GM19452 (cell line): ENCODE data around the gene GPT2.

Source experiments
- ATAC-seq: cut with Tn5 transposase; IDR thresholded peaks from one replicate; pipeline ENCODE4 v1.9.1; 2021; ENCODE audit not compliant: unreplicated experiment

The GPT2 gene

DNA sequence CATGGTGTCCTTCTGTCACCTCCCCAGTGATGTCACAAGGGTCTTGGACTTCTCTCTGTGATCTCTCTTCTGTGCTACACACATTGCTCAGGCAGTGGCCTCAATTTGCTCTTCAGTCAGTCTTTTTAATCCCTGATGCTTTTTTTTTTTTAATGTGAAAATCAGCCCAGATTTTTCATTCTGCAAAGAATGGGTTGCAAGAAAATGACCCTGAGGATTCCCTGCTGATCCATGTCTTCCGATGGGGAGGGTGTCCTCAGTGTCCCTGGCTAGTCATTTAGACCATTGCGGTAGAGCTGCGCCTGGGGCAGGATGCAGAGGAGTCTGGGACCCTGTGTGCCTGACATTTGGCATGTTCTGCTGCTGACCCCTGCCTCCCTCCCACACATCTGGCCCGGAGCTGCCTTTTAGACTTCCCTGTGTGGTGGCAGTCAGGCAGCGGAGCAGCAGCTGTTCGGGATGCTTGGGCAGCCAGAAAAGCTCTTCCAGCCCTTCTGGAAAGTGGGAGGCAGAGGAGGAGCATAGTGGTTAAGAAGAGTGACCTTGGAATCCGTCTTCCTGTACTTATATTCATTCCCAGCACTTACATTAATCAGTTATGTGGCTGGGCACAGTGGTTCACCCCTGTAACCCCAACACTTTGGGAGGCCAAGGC lies 12.3 kb downstream of the GPT2 start:
- ATAC-seq = no peak

DNA sequence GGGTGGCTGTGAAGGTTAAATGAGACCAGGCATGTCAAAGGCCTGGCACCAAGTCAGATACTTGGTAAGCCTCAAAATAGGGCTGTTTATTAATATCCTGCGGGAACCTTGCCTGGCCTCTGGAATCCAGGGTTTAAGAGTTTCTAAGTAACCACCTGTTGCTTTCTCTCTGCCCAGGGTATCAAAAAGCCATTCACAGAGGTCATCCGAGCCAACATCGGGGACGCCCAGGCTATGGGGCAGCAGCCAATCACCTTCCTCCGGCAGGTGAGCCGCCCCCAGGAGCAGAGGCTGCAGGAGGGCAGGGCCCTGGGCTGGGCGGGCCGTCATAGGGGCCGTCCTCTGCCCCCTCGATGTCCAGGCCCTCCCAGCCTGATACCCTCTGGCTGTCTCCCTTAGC lies 13.3 kb downstream of the GPT2 start:
- no peak for ATAC-seq

DNA sequence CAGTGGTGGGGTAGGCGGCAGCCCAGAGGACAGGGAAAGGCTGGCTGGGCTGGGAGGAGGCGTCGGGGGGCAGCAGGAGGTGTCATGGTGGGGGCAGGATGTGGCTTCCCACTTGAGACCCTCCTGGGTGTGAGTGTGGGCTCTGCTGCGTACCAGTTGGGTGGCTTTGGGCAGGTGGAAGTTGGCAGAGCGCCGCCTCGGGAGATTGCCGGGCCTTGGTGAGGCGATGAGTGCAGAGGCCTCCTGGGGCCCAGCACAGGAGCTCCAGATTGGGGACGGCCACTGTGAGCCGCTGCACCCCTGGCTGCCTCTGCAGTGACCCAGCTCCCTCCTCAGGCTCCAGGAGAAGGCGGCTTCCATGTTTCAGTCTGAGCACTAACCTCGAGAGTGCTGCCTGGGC lies 13.8 kb downstream of the GPT2 start:
- no peak for ATAC-seq

DNA sequence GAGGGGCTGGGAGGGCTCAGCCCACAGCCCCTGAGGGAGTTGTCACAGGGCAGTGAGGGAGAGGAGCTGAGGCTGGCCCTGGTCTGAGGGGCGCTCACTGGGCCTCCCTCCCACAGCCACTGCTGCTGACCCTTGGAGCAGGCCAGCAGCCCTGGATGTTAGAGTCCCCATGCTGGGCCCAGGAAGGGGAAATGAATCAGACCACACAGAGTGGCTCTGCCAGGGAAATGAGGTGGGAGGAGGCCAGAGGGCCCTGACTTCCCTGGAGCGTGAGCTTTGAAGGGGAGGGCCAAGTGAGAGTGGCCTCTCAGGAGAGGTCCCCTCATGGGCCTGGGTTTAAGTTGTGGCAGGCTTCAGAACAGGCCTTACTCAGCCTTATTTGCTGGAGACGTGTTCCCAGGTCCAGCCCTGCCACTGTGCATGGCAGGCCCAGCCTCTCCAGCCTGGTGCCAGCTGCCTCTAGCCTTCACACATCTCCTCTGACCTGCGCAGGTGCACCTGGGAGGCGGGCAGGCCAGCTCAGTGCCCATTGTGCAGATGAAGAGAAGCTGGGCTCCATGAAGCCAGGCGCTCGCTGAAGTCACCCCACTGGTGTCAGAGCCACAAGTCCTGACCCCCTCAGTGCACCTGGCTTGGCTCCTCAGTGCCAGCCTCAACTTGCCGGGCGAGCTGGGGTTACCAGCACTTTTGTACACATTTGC lies 15.4 kb downstream of the GPT2 start:
- no peak for ATAC-seq

DNA sequence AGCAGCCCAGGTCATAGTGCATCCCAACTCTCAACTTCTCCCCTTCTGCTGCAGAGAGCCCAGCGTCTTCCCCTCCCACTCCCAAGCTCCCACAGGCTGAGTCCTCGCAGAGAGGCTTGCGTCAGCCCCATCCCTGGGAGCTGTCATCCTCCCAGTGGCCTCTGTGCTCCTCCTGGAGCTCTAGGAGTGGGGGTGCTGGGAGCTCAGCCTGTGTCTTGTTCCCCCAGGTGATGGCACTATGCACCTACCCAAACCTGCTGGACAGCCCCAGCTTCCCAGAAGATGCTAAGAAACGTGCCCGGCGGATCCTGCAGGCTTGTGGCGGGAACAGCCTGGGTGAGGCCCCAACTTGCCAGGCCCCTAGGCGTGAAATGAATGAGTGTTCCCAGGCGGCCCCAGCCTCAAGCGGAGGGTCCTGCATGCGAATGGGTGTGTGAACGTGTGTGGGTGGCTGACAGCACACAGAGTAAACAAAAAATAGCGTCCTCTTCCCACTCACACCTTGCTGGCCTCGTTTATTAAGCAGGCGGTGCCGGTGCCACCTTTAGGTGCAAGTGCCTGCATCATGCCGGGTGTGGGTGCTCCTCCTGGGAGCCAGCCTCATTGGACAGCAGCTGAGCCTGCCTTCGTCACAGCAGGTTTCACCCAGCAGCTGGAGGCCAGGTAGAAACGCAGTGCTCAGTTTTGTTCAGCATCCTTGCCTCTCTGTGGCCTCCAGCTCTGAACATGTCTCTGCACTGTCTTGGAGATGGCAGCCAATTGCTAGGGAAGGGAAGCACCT lies 16.5 kb downstream of the GPT2 start:
- ATAC-seq = no peak

DNA sequence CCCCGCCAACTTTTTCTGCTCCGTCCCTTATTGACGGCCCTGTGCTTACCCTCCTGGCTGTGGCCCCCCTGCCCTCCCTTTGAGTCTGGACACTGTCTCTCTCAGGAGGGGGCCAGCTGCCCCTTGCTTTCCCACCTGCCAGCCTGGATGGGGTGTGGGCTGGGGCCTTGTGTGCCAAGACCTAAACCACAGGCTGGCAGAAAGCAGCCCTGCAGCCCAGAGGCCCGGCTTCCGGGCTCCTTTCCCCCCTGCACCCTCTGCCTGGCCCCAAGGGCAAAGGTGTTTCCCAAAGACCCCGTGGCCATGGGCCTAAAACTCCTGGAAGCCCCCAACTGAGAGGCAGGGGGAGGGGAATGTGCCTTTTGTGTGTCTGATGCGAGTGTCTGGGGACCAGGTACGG lies 17.5 kb downstream of the GPT2 start:
- ATAC-seq = no peak

DNA sequence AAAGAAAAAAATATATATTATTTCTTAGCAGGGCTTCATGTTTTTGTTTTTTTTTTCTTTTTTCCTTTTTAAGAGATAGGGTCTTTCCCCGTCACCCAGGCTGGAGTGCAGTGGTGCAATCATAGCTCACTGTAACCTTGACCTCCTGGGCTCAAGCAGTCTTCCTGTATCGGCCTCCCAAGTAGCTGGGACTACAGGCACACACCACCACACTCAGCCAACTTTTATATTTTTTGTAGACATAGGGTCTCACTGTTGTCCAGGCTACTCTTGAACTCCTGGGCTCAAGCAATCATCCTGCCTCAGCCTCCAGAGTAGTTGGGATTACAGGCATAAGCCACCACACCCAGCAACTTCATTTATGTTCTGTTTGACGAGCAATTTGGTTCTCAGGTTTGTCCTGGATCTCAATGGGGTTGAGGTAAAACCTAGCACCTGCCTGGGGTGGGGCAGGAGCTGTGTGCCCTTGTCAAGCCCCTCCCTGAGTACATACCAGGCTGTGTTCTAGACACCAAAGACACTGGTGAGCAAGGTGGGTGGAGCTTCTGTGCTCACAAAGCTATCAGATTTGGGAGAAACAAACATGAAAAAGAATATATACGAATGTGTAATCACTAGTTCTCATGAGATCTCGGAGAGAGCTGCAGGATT lies 19.2 kb downstream of the GPT2 start:
- ATAC-seq = no peak

DNA sequence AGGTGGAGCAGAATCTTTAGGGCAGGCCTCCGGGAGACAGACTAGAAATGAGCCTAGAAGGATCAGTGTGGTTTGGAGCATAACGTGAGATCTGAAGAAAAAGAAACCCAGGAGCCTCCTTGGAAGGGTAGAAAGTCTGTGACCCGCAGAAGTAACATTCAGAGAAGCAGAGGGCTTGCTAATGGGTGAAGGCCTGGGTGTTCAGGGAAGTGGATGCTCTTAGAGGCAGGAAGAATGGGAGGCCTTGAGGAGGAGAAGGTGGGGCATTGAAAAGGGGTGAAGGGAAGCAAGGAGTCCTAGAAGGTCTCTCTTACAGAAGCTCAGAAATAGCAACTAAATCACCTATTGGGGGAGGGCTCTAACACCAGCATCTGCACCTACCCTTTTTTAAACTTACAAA lies 20.3 kb downstream of the GPT2 start:
- no peak for ATAC-seq

DNA sequence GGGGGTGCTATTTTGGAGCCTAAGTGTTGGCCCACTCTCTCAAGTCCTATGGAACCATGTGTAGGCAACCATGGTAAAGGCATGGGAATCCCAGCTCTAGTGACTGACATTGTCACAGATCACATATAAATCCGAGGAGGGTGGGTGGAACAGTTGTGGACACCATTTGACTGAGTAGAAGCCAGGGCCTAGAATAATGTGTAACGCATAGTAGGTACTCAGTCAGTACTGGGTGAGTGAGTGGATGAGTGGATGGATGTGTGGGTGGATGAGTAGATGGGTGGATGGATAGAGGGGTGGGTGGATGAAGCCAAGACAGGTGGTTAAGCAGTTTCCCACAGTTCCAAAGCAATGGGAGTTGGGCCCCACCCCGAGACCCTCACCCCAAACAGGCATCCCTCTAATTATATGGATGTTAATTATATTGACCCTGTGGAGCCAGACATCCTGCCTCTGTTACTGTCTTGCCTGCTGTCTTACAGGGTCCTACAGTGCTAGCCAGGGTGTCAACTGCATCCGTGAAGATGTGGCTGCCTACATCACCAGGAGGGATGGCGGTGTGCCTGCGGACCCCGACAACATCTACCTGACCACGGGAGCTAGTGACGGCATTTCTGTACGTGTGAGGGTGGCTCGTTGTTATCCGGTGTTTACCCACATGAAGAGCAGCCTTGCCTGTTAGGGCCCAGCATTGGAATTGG lies 22.3 kb downstream of the GPT2 start:
- ATAC-seq = no peak

DNA sequence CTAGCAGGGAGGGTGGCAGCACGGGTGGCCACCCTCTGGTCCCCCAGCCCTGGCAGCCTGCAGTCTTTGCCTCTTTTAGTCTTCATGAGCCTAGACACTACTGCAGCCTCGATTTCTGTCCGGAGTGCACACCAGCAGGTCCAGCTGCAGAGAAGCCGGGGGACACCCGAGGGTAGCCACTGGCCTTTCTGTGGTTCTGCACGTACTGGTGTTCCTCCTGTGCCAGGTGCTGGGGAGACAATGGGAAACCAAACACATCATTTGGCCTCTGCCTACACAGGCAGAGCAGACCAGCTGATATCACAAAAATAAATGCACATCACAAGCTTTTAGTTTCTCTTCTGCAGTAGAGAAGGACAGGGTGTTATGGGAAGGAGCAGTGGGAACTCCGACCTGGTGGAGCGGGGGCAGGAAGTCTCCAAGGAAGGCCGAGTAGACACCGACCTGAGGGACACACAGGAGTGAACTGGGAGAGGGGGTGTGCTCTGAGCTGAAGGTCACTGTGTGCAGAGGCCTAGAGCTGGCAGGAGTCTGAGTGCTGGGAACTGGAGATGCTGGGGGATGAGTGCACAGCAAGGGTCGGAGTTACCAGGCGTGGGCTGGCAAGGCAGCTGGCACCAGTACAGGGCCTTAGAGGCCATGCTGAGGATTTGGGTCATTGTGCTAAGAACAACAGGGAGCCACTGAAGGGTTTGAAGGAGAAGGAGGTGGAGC lies 23.1 kb downstream of the GPT2 start:
- ATAC-seq = no peak

DNA sequence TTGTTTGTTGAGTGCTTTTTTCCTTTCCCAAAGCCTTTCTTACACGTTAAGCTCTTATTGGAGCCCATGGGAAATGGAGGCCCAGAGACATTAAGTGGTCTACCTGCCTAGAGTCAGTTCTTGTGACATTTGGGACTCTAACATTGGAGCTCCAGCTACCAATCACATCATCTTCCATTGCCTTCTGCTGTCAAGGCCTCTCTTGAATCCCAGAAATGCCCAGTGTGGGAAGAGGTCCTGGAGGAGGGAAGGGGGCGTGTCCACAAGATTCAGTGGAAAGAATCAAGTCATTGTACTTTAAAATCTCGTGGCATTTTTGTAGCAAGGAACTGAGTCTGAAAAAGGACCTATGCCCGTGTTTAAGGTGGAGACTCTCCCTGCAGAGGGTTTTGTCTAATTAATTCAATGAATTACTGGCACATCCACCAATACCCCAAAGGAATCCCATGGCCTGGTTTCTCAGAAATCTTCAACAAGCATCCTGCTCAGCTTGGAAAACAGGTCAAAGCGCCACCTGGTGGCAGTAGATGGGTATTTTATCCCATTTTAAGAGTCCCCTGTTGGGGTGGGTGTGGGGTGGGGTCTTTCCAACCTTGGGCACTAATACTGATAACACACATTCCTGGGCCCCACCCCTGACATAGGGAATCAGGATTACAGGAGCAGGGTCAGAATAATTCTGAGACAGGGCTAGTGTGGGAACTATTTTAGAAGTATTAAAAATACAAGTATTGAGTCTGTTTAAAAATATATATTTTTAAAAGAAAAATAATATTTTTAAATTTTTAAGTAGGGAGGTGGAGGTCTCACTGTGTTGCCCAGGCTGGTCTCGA lies 24.6 kb downstream of the GPT2 start:
- no peak for ATAC-seq

DNA sequence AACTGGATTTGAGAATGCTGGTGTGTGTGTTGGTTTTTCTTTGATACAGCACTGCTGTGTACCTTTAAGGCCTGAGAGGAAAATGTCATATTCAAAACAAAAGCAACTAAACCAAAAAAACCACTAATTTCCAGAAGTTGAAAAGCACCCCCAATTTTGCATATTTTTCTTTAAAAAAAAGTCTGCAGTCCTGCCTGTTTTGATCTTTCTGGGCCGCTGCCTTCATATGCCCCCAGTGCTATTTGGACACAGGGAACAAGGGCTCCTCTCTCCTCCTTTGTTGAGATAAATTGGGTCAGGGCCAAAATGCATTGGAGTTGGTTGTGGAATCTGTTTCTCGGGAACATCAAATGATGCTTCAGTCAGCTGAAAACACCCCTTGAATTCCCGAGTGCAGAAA lies 26.9 kb downstream of the GPT2 start:
- peak; percentile 68 for ATAC-seq

DNA sequence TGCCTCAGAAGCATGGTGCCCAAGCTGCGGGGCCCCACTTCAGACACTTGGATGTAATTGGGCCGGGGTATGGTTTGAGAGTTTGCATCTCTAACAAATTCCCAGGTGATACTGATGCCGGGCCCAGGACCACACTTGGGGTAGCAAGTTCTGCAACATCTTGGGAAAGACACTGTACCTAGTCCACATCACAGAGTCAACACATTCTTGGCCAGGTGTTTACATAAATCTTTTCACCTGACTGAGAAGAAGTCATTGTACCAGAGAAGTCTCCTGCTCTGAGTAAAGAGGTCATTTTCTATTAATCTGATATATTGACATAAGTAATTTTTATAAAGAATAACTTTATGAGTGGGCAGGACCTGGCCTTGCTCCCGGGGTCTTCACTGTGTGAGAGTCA lies 27.5 kb downstream of the GPT2 start:
- ATAC-seq = no peak

DNA sequence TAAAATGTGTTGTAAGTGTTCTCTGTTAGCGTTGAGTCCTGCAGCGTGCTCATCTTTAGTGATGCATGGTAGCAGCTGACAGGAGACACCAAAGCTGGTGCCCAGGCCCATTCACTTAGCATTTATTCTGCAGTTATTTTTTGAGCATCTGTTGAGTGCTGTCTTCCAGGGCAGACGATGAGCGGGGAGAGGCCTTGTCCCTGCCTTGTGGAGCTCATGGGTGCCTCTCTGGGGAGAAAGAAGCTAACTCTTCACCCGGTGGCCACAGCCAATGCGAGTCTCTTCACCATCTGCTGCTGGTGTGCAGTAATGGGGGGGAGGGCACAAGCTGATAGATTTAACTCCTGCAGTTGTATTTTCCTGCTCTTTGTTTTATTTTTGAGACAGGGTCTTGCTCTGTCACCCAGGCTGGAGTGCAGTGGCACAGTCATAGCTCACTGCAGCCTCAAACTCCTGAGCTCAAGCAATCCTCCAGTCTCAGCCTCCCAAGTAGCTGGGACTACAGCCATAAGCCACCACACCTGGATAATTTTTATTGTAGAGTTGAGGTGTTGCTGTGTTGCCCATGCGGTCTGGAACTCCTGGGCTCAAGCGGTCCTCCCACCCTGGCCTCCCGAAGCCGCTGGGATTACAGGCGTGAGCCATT lies 30.5 kb downstream of the GPT2 start:
- no peak for ATAC-seq

DNA sequence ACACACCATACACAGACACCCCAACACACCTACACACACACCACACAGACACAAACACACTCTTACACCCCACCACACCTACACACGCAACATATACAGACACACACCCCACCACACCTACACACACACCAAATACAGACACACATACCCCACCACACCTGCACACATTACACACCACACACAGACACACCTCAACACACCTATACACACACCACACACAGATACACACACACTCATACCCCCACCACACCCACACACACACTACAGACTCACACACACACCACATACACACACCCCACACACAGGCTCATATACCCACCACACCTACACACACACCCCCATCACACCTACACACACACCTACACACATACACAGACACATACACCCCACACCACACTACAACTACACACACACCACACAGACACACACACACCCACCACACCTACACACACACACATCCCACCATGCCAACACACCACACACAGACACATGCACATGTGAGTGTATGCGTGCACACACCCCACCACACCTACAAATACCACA lies 31.4 kb downstream of the GPT2 start:
- ATAC-seq = no peak

DNA sequence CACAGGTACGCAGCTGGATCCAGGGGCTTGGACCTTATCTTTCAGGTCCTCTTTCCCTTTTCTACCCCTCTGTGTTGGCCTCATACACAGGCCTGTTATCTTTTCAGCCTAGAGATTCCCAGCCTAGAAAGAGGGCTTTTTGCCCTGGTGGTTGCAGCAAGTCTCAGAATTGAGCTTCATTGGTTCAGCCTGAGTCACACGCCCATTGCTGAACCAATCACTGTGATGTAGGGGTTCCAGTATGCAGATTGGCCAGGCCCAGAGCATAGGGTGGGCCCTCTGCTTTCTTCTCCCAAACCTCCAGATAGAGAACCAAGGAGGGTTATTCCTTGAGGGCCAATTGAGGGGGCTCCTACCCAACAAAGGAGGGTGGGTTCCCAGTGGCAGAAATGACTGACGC lies 32.8 kb downstream of the GPT2 start:
- no peak for ATAC-seq

DNA sequence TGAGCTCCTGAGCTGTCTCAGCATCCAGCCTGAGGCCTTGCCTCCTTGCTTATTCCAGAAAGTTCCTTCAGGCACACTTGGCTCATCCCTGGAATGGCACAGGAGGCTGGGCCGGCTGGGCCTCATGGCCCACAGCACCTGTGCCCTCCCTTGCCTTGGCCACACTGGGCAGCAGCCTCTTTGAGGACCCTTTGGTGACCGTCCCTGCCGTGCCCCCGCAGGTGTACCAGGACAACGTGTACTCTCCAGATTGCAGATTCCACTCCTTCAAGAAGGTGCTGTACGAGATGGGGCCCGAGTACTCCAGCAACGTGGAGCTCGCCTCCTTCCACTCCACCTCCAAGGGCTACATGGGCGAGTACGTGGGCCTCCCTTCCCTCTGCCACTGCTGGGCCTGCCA lies 34.2 kb downstream of the GPT2 start:
- ATAC-seq = no peak

DNA sequence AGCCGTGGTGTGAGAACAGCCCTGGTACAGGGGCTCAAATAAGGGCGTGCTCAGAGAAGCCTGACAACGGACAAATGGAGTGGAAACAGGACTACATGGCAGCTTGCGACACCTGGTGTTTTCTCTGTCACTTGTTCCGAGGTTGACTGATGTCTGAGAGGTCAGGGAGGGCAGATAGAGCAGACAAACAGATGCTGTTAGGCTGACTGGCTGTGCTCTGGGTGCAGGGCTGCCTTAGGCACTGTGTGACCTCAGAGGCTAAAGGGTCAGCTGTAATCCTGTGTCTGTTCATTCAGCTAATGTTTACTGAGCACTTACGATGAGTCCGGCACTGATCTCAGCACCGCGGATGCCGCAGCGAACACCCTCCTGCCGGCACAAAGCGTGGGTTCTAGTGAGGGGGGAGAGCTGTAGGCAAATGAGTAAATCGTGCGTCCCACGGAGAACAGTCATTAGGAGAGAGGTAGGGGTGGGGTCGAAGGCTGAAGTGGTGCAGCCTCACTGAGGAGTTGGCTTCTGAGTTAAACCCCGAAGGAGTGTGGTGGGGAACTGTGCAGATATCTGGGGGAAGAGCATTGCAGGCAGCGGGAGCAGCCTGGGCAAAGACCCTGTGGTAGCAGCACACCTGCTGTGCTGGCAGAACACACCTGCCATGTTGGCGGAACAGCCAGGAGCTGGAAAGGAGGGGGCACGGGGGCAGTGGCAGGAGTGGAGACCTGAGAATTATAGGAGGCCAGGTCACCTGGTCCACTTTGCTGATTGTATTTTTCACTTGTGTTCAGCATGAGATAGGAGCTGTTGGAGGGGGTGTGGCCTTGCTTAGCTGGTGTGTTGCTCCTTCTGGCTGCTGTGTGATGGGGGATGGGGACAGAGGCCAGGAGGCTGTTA lies 35.0 kb downstream of the GPT2 start:
- ATAC-seq = peak; percentile 92
